ENCODE data around the gene C11orf98.

C11orf98 gene

DNA sequence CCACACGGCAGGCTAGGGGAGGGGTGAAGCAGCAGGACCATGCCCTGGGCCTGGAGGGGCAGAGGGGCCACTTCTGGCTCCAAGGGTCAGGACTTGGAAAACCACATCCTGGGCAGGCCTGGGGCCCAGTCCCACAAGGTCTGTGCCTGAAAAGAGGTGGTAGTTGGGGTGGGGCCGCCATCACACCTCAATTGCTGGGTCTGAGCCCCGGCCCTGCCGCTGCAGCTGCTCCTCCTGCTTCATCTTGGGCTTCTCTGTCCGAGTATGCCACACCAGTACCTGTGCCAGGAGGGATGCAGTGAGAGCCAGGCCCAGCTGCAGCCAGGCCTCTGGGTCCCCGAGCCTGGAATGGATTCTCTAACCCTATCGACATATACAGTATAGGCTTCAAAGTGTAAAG, 49.5 kb downstream of the C11orf98 start:
- H3K4me3 ChIP-seq (ENCODE audit: low read depth, low read length), result no peak overlapping the region
- TF ChIP-seq, protein P1, sequence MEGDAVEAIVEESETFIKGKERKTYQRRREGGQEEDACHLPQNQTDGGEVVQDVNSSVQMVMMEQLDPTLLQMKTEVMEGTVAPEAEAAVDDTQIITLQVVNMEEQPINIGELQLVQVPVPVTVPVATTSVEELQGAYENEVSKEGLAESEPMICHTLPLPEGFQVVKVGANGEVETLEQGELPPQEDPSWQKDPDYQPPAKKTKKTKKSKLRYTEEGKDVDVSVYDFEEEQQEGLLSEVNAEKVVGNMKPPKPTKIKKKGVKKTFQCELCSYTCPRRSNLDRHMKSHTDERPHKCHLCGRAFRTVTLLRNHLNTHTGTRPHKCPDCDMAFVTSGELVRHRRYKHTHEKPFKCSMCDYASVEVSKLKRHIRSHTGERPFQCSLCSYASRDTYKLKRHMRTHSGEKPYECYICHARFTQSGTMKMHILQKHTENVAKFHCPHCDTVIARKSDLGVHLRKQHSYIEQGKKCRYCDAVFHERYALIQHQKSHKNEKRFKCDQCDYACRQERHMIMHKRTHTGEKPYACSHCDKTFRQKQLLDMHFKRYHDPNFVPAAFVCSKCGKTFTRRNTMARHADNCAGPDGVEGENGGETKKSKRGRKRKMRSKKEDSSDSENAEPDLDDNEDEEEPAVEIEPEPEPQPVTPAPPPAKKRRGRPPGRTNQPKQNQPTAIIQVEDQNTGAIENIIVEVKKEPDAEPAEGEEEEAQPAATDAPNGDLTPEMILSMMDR (IDR thresholded peaks at IDR 0.05; ENCODE audit: control insufficient read depth, extremely low read depth, insufficient read depth), result no peak
- DNase-seq (ENCODE audit: low read depth), result no peak

DNA sequence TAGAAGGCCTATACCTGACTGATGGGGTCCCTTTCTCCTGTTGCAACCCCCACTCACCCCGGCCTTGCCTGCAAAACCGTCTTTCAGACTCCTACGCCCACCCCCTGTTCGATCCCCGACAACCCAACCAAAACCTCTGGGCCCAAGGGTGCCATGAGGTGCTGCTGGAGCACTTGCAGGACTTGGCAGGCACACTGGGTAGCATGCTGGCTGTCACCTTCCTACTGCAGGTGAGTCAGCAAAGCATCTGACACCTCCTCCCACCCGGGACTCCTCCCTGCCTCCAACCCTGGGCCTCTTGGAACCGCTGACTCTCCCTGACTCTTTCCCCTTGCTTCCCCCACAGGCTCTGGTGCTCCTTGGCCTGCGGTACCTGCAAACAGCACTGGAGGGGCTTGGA, 50.7 kb downstream of the C11orf98 start:
- peak; percentile 40 for DNase-seq (ENCODE audit: low read depth)
- TF ChIP-seq, protein P1 (IDR thresholded peaks at IDR 0.05; ENCODE audit: control insufficient read depth, extremely low read depth, insufficient read depth), result no peak
- no peak overlapping the region for H3K4me3 ChIP-seq (ENCODE audit: low read depth, low read length)

DNA sequence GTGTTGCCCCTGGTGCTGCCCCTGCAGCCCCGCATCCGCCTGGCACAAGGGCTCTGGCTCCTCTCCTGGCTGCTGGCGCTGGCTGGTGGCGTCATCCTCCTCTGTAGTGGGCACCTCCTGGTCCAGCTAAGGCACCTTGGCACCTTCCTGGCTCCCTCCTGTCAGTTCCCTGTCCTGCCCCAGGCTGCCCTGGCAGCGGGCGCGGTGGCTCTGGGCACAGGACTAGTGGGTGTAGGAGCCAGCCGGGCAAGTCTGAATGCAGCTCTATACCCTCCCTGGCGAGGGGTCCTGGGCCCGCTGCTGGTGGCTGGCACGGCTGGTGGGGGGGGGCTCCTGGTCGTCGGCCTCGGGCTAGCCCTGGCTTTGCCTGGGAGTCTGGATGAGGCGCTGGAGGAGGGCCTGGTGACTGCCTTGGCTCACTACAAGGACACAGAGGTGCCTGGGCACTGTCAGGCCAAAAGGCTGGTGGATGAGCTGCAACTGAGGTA, 51.7 kb downstream of the C11orf98 start:
- H3K4me3 ChIP-seq (ENCODE audit: low read depth, low read length), result peak overlapping the region; percentile 66; the same call in 1 of the 2 replicates
- TF ChIP-seq, protein P1 (IDR thresholded peaks at IDR 0.05; ENCODE audit: control insufficient read depth, extremely low read depth, insufficient read depth), result no peak
- no peak for DNase-seq (ENCODE audit: low read depth)

Measured in LNCaP clone FGC (cell line).